Measurements from ENCODE around the gene RD3L. TPM values are rescaled to one million over a fixed set of nuclear protein-coding genes. Genes with fewer than 3 reads are reported as not detected.

RD3L gene
- total RNA-seq, 1 experiment from 2014 or later: not detected

- Histone ChIP-seq H3K9ac (ENCODE audit: low read length) (no peak overlapping the region), H2AFZ (ENCODE audit: low read length) (peak overlapping the region; percentile 54), H3K9me2 (replicated peaks; ENCODE audit: low read length) (no peaks in the 10 kb centered on the region), H3K27ac (ENCODE audit: low read length) (no peak overlapping the region), H4K20me1 (ENCODE audit: low read length) (no peaks in the 10 kb centered on the region), H3K36me3 (ENCODE audit: low read depth, low read length) (peaks cover 28% of the 10 kb centered on the region), H3K4me3 (ENCODE audit: low read length) (peak overlapping the region; percentile 20; the same call in 1 of the 2 replicates), H3K27me3 (ENCODE audit: low read length) (no peaks in the 10 kb centered on the region), H3F3A (ENCODE audit: low read length, unreplicated experiment) (peaks cover 8% of the 10 kb centered on the region), H3K4me1 (ENCODE audit: insufficient read depth, low read length) (peaks cover 5% of the 10 kb centered on the region; the same call in 1 of the 2 replicates), H3K79me2 (ENCODE audit: low read length) (peaks cover 15% of the 10 kb centered on the region; the same call in 1 of the 2 replicates), H3K9me3 (ENCODE audit: low read length) (no peaks in the 10 kb centered on the region), H3K4me2 (ENCODE audit: low read length) (peak overlapping the region; percentile 58)
- peak; percentile 100 for ATAC-seq
- BruUV-seq (replicated peaks): no TSS peak
- peak; percentile 96 for DNase-seq
- ChIA-PET CTCF (interaction anchor here (0.6 to 1.7 kb wide), 3 partner anchors 18 to 102 kb away, joined by 3 to 12 read pairs (median 3); partner anchors contain the start of gene TDRD9), POLR2A (ENCODE audit: unreplicated experiment) (no interaction called here)
- intact Hi-C loops (cut with micrococcal nuclease): loop anchor here (1.0 to 5.0 kb wide), 3 partner anchors 64 to 188 kb away; partner anchors contain the start of gene PPP1R13B
- TF ChIP-seq CTCF (conservative IDR thresholded peaks at IDR 0.05; ENCODE audit: low read depth, low read length): peak; percentile 92
- TF ChIP-seq EZH2phosphoT487 (IDR thresholded peaks at IDR 0.05; ENCODE audit: borderline replicate concordance, low read length): no peak
Observed at GRCh38 chr14:103910262-103910935, 31.9 kb downstream of the RD3L start.

GRCh38 chr14:103909531-103910261 lies 32.6 kb downstream of the RD3L start:
- Histone ChIP-seq H3K79me2 (ENCODE audit: low read length) (0 out of 2 replicates have a peak, but pooled peaks cover 10% of the 10 kb centered on the region), H3K9me2 (replicated peaks; ENCODE audit: low read length) (no peaks in the 10 kb centered on the region), H3K27ac (ENCODE audit: low read length) (no peak overlapping the region), H3K4me1 (ENCODE audit: insufficient read depth, low read length) (peaks cover 5% of the 10 kb centered on the region; the same call in 1 of the 2 replicates), H4K20me1 (ENCODE audit: low read length) (no peaks in the 10 kb centered on the region), H3K9ac (ENCODE audit: low read length) (no peak overlapping the region), H3K4me2 (ENCODE audit: low read length) (peak overlapping the region; percentile 58), H2AFZ (ENCODE audit: low read length) (peak overlapping the region; percentile 54), H3F3A (ENCODE audit: low read length, unreplicated experiment) (peaks cover 8% of the 10 kb centered on the region), H3K27me3 (ENCODE audit: low read length) (no peaks in the 10 kb centered on the region), H3K4me3 (ENCODE audit: low read length) (peak overlapping the region; percentile 20; the same call in 1 of the 2 replicates), H3K9me3 (ENCODE audit: low read length) (no peaks in the 10 kb centered on the region), H3K36me3 (ENCODE audit: low read depth, low read length) (peaks cover 23% of the 10 kb centered on the region)
- ATAC-seq (no peak), DNase-seq (no peak)
- intact Hi-C loops (cut with micrococcal nuclease): loop anchor here (1.0 to 5.0 kb wide), 3 partner anchors 63 to 187 kb away; partner anchors contain the start of gene PPP1R13B
- BruUV-seq (replicated peaks): TSS peak; percentile 24
- TF ChIP-seq CTCF (conservative IDR thresholded peaks at IDR 0.05; ENCODE audit: low read depth, low read length): no peak
- POLR2A ChIA-PET (ENCODE audit: unreplicated experiment): no interaction called here
- CTCF ChIA-PET: interaction anchor here (0.6 to 1.7 kb wide), 3 partner anchors 19 to 101 kb away, joined by 3 to 12 read pairs (median 3); partner anchors contain the start of gene TDRD9

- TF ChIP-seq EZH2 (IDR thresholded peaks at IDR 0.05; ENCODE audit: low read length, unreplicated experiment) (no peak), EZH2phosphoT487 (IDR thresholded peaks at IDR 0.05; ENCODE audit: borderline replicate concordance, low read length) (no peak), CTCF (conservative IDR thresholded peaks at IDR 0.05; ENCODE audit: low read depth, low read length) (no peak)
- no peak for ATAC-seq
- intact Hi-C loops (cut with micrococcal nuclease): no loop called here
- Histone ChIP-seq H3K27me3 (ENCODE audit: low read length) (no peaks in the 10 kb centered on the region), H3K9ac (ENCODE audit: low read length) (no peak overlapping the region), H3K27ac (ENCODE audit: low read length) (no peak overlapping the region), H3F3A (ENCODE audit: low read length, unreplicated experiment) (peaks cover 1% of the 10 kb centered on the region), H3K4me3 (ENCODE audit: low read length) (no peak overlapping the region), H3K4me1 (ENCODE audit: insufficient read depth, low read length) (peaks cover 5% of the 10 kb centered on the region; the same call in 1 of the 2 replicates), H2AFZ (ENCODE audit: low read length) (no peak overlapping the region), H3K9me3 (ENCODE audit: low read length) (no peaks in the 10 kb centered on the region), H3K36me3 (ENCODE audit: low read depth, low read length) (peaks cover 13% of the 10 kb centered on the region), H3K79me2 (ENCODE audit: low read length) (0 out of 2 replicates have a peak, but pooled peaks cover under 1% of the 10 kb centered on the region), H3K4me2 (ENCODE audit: low read length) (no peak overlapping the region), H3K9me2 (replicated peaks; ENCODE audit: low read length) (no peaks in the 10 kb centered on the region), H4K20me1 (ENCODE audit: low read length) (no peaks in the 10 kb centered on the region)
- no peak for DNase-seq
- CTCF ChIA-PET: no interaction called here
- BruUV-seq (replicated peaks): no TSS peak
- POLR2A ChIA-PET (ENCODE audit: unreplicated experiment): no interaction called here
Observed at GRCh38 chr14:103908580-103908979, 33.7 kb downstream of the RD3L start.
